ENCODE results near the gene BRMS1L.

DNA sequence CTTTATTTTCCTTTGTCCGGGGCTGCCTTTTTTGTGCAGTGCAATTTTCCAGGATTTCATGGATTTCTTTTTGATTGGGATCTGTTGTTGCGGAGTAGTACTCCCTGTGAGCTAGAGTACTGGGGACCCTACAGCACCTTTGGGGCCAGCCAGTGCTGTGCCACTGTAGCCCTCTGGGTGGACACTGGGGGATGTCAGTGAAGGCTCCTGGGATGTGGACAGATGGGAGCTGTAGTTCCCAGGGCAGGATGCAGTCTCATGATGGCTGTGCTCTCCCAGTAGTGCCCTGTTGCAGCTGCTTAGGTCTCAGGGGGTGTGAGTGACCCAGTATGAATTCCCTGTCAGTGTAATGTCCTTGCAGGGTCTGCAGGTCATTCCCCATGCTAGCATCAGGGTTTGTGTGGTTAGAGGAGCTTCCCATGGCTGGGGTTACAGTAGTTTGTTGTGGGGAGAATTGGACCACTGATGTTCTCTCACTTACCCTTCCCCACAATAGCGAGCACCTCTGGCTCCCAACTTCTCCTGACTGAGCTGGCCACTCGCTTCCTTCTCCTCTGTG is 72.2 kb downstream of the BRMS1L start:
- TF ChIP-seq, protein P1, sequence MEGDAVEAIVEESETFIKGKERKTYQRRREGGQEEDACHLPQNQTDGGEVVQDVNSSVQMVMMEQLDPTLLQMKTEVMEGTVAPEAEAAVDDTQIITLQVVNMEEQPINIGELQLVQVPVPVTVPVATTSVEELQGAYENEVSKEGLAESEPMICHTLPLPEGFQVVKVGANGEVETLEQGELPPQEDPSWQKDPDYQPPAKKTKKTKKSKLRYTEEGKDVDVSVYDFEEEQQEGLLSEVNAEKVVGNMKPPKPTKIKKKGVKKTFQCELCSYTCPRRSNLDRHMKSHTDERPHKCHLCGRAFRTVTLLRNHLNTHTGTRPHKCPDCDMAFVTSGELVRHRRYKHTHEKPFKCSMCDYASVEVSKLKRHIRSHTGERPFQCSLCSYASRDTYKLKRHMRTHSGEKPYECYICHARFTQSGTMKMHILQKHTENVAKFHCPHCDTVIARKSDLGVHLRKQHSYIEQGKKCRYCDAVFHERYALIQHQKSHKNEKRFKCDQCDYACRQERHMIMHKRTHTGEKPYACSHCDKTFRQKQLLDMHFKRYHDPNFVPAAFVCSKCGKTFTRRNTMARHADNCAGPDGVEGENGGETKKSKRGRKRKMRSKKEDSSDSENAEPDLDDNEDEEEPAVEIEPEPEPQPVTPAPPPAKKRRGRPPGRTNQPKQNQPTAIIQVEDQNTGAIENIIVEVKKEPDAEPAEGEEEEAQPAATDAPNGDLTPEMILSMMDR (conservative IDR thresholded peaks at IDR 0.05), result no peak
- TF ChIP-seq ZFX (IDR thresholded peaks at IDR 0.05), result no peak
